HUES48 (cell line): Measurements from ENCODE around the gene STX12.
"Not testable (repeated sequence)": the region's sequence is repeated elsewhere in the genome, so short reads cannot be mapped to it uniquely, and the experiment has no call there.

ENCODE experiments used
- H3K27ac ChIP-seq: one replicate; pipeline ENCODE4 v1.7.0; 2013; ENCODE audit warnings: low read depth, low read length, inconsistent platforms
- H3K27me3 ChIP-seq: 2 replicates; pipeline ENCODE4 v1.6.1; 2013; ENCODE audit warnings: mild to moderate bottlenecking, low read length; ENCODE audit not compliant: control insufficient read depth, insufficient read depth
- H3K36me3 ChIP-seq: 2 replicates; pipeline ENCODE4 v1.6.1; 2013; ENCODE audit warnings: low read length; ENCODE audit not compliant: control insufficient read depth, insufficient read depth
- H3K4me1 ChIP-seq: 2 replicates; pipeline ENCODE4 v1.6.1; 2013; ENCODE audit warnings: mild to moderate bottlenecking, low read length; ENCODE audit not compliant: control insufficient read depth, insufficient read depth
- H3K4me3 ChIP-seq: 2 replicates; pipeline ENCODE4 v1.5.1; 2013; ENCODE audit warnings: mild to moderate bottlenecking, low read depth, low read length
- H3K9ac ChIP-seq: 2 replicates; pipeline ENCODE4 v1.6.1; 2013; ENCODE audit warnings: mild to moderate bottlenecking, low read depth, low read length, moderate library complexity
- H3K9me3 ChIP-seq: 2 replicates; pipeline ENCODE4 v1.6.1; 2013; ENCODE audit warnings: low read length; ENCODE audit not compliant: control insufficient read depth, insufficient read depth

Gene STX12

GRCh38 chr1:27806758-27807157 is 33.7 kb downstream of the STX12 start:
- Histone ChIP-seq H3K36me3 (peaks cover 18% of the 10 kb centered on the region), H3K27me3 (no peaks in the 10 kb centered on the region), H3K4me1 (peaks cover 17% of the 10 kb centered on the region), H3K27ac (no peak overlapping the region), H3K9ac (no peak overlapping the region), H3K4me3 (no peak overlapping the region), H3K9me3 (no peaks in the 10 kb centered on the region)

DNA sequence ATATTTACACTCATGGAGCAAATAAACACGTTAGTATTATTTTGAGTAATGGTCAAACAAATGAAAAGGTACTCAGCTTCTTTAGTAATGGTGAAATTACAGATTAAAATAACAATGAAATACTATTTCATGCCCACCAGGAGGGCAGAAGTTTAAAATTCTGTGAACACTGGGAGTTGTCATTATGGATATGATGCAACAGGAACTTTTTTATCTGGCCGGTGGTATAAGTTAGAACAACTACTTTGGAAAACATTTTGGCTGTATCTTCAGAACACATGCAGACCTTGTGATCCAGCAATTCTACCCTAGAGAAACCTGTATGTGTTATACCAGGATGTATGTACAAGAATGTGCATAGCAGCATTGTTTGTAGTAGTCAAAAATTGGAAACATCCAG is 34.4 kb downstream of the STX12 start:
- peak overlapping the region; percentile 25; the same call in 1 of the 2 replicates for H3K9ac ChIP-seq
- no peak overlapping the region for H3K4me3 ChIP-seq
- H3K27me3 ChIP-seq: no peaks in the 10 kb centered on the region
- H3K4me1 ChIP-seq: peaks cover 17% of the 10 kb centered on the region
- peaks cover 13% of the 10 kb centered on the region; the same call in 1 of the 2 replicates for H3K36me3 ChIP-seq
- H3K9me3 ChIP-seq: no peaks in the 10 kb centered on the region
- H3K27ac ChIP-seq: peak overlapping the region; percentile 46

- Histone ChIP-seq H3K36me3 (peaks cover 15% of the 10 kb centered on the region; the same call in 1 of the 2 replicates), H3K4me1 (peaks cover 17% of the 10 kb centered on the region)
- not testable (repeated sequence) for H3K9ac ChIP-seq, H3K27me3 ChIP-seq, H3K9me3 ChIP-seq, H3K27ac ChIP-seq, H3K4me3 ChIP-seq
These were observed 35.1 kb downstream of the STX12 start for GRCh38 chr1:27808131-27808530.

DNA sequence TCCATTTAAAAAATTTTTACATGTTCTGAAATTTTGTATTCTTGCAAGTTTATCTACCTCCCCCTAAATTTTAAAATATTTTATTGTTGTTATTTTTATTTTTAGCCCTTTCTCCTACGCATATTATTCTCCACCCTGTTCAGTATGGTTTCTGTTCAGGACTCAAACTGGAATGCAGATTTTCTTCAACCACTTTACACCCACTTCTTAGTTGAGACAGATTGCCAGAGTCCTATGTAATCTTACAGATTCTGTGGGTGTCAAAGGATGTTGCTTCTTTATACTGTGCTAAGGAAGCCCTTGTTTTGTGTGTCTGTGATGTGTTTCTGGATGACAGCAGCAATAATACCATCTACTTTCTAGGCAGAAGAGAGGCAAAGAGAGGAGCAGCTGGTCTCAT is 36.9 kb downstream of the STX12 start:
- Histone ChIP-seq H3K4me3 (no peak overlapping the region), H3K36me3 (peaks cover 9% of the 10 kb centered on the region; the same call in 1 of the 2 replicates), H3K4me1 (peaks cover 17% of the 10 kb centered on the region), H3K27ac (no peak overlapping the region), H3K9ac (no peak overlapping the region), H3K27me3 (no peaks in the 10 kb centered on the region), H3K9me3 (no peaks in the 10 kb centered on the region)

GRCh38 chr1:27811741-27812500 is 38.9 kb downstream of the STX12 start:
- no peaks in the 10 kb centered on the region for H3K27me3 ChIP-seq
- peaks cover 4% of the 10 kb centered on the region; the same call in 1 of the 2 replicates for H3K36me3 ChIP-seq
- no peak overlapping the region for H3K4me3 ChIP-seq
- no peak overlapping the region for H3K27ac ChIP-seq
- H3K9me3 ChIP-seq: no peaks in the 10 kb centered on the region
- no peak overlapping the region for H3K9ac ChIP-seq
- H3K4me1 ChIP-seq: peaks cover 11% of the 10 kb centered on the region

- Histone ChIP-seq H3K4me1 (no peaks in the 10 kb centered on the region), H3K27me3 (no peaks in the 10 kb centered on the region), H3K9me3 (no peaks in the 10 kb centered on the region), H3K27ac (peak overlapping the region; percentile 60), H3K9ac (0 out of 2 replicates have a peak overlapping the region, but pooled peaks have one; percentile 31), H3K4me3 (no peak overlapping the region), H3K36me3 (peaks cover 15% of the 10 kb centered on the region; the same call in 1 of the 2 replicates)
These were observed 44.1 kb downstream of the STX12 start for GRCh38 chr1:27816921-27817630.

DNA sequence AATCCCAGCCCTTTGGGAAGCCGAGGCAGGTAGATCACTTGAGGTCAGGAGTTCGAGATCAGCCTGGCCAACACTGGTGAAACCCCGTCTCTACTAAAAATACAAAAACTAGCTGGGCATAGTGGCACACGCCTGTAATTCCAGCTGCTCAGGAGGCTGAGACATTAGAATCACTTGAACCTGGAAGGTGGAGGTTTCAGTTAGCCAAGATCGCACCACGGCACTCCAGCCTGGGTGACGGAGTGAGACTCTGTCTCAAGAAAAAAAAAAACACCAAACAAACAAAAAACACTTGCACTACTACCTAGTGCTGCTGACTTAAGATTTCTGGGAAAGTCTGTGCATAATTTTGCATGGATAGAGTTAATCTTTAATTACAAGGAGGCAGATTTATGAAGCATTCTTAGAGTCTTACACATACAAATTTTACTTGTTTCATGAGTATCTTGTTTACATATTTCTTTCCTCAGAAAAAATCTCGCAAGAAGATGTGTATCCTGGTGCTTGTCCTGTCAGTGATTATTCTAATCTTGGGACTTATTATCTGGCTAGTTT is 48.8 kb downstream of the STX12 start:
- H3K9me3 ChIP-seq: no peaks in the 10 kb centered on the region
- no peak overlapping the region for H3K27ac ChIP-seq
- no peaks in the 10 kb centered on the region for H3K4me1 ChIP-seq
- no peak overlapping the region for H3K9ac ChIP-seq
- H3K36me3 ChIP-seq: peaks cover 11% of the 10 kb centered on the region; the same call in 1 of the 2 replicates
- no peak overlapping the region for H3K4me3 ChIP-seq
- no peaks in the 10 kb centered on the region for H3K27me3 ChIP-seq

- Histone ChIP-seq H3K9ac (no peak overlapping the region), H3K27ac (no peak overlapping the region), H3K4me1 (no peaks in the 10 kb centered on the region), H3K36me3 (peaks cover 8% of the 10 kb centered on the region; the same call in 1 of the 2 replicates), H3K9me3 (no peaks in the 10 kb centered on the region), H3K4me3 (no peak overlapping the region), H3K27me3 (no peaks in the 10 kb centered on the region)
These were observed 50.8 kb downstream of the STX12 start for GRCh38 chr1:27823784-27824183.

DNA sequence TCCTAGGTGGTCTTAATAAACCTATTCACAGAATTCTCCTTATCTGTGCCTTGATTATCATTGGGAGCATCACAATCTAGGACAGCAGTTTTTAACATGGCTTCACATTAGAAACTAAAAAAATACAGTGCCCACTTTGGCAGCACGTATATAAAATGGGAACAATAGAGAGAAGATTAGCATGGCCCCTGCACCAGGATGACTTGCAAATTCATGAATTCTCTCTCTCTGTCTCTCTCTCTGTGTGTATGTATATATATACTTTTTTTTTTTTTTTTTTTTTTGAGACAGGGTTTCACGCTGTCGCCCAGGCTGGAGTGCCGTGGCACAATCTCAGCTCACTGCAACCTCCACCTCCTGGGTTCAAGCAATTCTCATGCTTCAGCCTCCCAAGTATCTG is 51.4 kb downstream of the STX12 start:
- H3K9me3 ChIP-seq: no peaks in the 10 kb centered on the region
- no peak overlapping the region for H3K9ac ChIP-seq
- peaks cover 7% of the 10 kb centered on the region; the same call in 1 of the 2 replicates for H3K36me3 ChIP-seq
- H3K27me3 ChIP-seq: no peaks in the 10 kb centered on the region
- no peaks in the 10 kb centered on the region for H3K4me1 ChIP-seq
- no peak overlapping the region for H3K27ac ChIP-seq
- no peak overlapping the region for H3K4me3 ChIP-seq

GRCh38 chr1:27829339-27829960 is 56.4 kb downstream of the STX12 start:
- H3K27me3 ChIP-seq, H3K4me1 ChIP-seq, H3K9ac ChIP-seq, H3K4me3 ChIP-seq, H3K9me3 ChIP-seq: not testable (repeated sequence)
- H3K27ac ChIP-seq: peak overlapping the region; percentile 48
- peaks cover 22% of the 10 kb centered on the region for H3K36me3 ChIP-seq
